Lower leg skin (tissue), 4 donors: ENCODE data around the gene OR8H2. TPM values are rescaled to one million over a fixed set of nuclear protein-coding genes. Genes with fewer than 3 reads are reported as not detected.
"Not testable (repeated sequence)": the region's sequence is repeated elsewhere in the genome, so short reads cannot be mapped to it uniquely, and the experiment has no call there.

Experiments
- DNase-seq, 2 donors: peaks; one replicate each; pipeline ENCODE4 v3.0.0-alpha.2; 2019; ENCODE audit warnings: low spot score in 2 of 2
- H3K4me3 ChIP-seq: fragments of 200-600 bp; sonication (generic); 2 replicates; pipeline ENCODE4 v1.5.1; 2017; ENCODE audit warnings: mild to moderate bottlenecking, low read depth; ENCODE audit not compliant: poor library complexity, severe bottlenecking
- POLR2A ChIP-seq, 2 donors: fragments of 450-650 bp; IDR thresholded peaks; one replicate each; pipeline ENCODE4 v1.6.1; 2016 to 2017; ENCODE audit warnings: antibody characterized with exemption in 2 of 2, mild to moderate bottlenecking in 1 of 2, moderate library complexity in 1 of 2
- WGBS, 2 donors: methylation state at CpG; one replicate each; pipeline ENCODE4 v1.1.5; 2018; 5-methylcytosine and 5-hydroxymethylcytosine counted together
- intact Hi-C: fragments of 100-400 bp; cut with DNase I; formaldehyde crosslinking; loops from one replicate; pipeline ENCODE4 v1.15.0; 2023; ENCODE audit warnings: low total_unique reads
- total RNA-seq, 4 donors: library from RNA; depleted of rRNA; stranded (reverse); fragments of >200 nt; gene quantifications; one replicate each; pipeline ENCODE4 v1.1.0, GENCODE V29; 2016
- TF ChIP-seq, protein P1 (sequence below), 3 donors: fragments of 450-650 bp; IDR thresholded peaks; one replicate each; pipeline ENCODE4 v1.5.1; 2016; ENCODE audit warnings: antibody characterized with exemption in 3 of 3, mild to moderate bottlenecking in 3 of 3, moderate library complexity in 2 of 3

OR8H2 gene, protein sequence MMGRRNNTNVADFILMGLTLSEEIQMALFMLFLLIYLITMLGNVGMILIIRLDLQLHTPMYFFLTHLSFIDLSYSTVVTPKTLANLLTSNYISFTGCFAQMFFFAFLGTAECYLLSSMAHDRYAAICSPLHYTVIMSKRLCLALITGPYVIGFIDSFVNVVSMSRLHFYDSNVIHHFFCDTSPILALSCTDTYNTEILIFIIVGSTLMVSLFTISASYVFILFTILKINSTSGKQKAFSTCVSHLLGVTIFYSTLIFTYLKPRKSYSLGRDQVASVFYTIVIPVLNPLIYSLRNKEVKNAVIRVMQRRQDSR
- total RNA-seq, result not detected

DNA sequence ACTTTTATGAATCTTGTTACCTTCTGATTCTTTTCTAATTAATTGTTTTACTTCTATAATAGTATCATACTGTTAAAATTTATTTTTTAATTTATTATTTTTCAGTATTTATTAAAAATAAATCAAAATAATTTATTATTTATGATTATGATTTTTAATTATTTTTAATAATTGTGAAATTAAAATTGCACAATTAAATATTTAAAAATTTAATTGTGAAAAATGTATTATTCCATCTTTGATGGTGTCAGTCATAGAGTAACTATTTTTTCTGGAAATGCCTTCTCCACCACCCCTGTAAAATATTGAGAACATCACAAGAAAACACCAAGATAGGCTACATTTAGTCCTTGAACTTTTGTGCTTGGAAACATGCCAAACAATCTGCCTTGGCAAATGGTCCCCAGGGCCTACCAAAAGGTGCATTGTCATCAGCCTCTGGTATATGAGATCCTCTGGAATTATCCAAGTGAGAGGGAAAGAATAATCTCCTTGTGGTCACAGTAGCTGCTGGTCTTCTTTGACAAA lies at the start of gene OR8H2:
Gene OR8H2 (plus strand): TSS at position 478 of the 528 bp plus-strand sequence. CDS start 1,356 bp downstream, outside the sequence.
- TF ChIP-seq POLR2A (IDR thresholded peaks at IDR 0.05), result no peak
- TF ChIP-seq, protein P1, sequence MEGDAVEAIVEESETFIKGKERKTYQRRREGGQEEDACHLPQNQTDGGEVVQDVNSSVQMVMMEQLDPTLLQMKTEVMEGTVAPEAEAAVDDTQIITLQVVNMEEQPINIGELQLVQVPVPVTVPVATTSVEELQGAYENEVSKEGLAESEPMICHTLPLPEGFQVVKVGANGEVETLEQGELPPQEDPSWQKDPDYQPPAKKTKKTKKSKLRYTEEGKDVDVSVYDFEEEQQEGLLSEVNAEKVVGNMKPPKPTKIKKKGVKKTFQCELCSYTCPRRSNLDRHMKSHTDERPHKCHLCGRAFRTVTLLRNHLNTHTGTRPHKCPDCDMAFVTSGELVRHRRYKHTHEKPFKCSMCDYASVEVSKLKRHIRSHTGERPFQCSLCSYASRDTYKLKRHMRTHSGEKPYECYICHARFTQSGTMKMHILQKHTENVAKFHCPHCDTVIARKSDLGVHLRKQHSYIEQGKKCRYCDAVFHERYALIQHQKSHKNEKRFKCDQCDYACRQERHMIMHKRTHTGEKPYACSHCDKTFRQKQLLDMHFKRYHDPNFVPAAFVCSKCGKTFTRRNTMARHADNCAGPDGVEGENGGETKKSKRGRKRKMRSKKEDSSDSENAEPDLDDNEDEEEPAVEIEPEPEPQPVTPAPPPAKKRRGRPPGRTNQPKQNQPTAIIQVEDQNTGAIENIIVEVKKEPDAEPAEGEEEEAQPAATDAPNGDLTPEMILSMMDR (IDR thresholded peaks at IDR 0.05), result no peak
- no peak within 1 kb of the TSS for H3K4me3 ChIP-seq
- intact Hi-C loops, result no loop called here
- DNase-seq, result no peak

DNA sequence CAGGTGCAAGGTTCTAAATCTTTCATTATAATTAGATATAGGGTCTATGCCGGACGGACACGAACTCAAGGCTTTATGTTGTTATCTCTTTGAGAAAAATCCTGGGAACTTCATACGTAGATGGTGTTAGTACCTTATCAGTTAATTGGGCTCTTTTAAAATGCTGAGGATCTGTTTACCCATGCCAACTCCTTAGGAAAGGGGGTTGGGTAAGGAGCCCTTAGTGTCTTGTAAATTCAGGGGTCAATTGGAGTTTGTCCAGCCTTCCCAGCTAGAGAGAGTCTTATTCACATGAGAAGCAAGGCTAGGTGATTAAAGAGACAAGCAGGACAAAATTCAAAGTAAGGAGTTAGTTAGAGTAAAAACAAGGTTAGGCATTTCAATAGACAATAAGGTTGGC lies 47.1 kb upstream of the OR8H2 start:
- WGBS, 2 donors, result 42 to 49% methylated on average over 4 of the region's 4 CpGs
- intact Hi-C loops, H3K4me3 ChIP-seq, DNase-seq: not testable (repeated sequence)

DNA sequence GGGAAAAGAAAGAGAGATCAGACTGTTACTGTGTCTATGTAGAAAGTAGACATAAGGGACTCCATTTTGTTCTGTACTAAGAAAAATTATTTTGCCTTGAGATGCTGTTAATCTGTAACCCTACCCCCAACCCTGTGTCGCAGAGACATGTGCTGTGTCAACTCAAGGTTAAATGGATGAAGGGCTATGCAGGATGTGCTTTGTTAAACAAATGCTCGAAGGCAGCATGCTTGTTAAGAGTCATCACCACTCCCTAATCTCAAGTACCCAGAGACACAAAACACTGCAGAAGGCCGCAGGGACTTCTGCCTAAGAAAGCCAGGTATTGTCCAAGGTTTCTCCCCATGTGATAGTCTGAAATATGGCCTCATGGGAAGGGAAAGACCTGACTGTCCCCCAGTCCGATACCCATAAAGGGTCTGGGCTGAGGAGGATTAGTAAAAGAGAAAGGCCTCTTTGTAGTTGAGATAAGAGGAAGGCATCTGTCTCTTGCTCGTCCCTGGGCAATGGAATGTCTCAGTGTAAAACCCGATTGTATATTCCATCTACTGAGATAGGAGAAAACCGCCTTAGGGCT lies 45.7 kb upstream of the OR8H2 start:
- H3K4me3 ChIP-seq, intact Hi-C loops, DNase-seq: not testable (repeated sequence)
- 32 to 36% methylated on average over 7 of the region's 7 CpGs for WGBS, 2 donors

DNA sequence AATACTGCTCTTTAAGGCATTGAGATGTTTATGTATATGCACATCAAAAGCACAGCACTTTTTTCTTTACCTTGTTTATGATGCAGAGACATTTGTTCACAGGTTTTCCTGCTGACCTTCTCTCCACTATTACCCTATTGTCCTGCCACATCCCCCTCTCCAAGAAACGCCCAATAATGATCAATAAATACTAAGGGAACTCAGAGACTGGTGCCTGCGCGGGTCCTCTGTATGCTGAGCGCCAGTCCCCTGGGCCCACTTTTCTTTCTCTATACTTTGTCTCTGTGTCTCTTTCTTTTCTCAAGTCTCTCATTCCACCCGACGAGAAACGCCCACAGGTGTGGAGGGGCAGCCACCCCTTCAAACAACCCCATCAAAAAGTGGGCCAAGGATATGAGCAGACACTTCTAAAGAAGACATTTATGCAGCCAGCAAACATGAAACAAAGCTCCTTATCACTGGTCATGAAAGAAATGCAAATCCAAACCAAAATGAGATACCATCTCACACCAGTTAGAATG lies 45.2 kb upstream of the OR8H2 start:
- DNase-seq, H3K4me3 ChIP-seq, intact Hi-C loops: not testable (repeated sequence)
- 62 to 66% methylated on average over 7 of the region's 7 CpGs for WGBS, 2 donors

DNA sequence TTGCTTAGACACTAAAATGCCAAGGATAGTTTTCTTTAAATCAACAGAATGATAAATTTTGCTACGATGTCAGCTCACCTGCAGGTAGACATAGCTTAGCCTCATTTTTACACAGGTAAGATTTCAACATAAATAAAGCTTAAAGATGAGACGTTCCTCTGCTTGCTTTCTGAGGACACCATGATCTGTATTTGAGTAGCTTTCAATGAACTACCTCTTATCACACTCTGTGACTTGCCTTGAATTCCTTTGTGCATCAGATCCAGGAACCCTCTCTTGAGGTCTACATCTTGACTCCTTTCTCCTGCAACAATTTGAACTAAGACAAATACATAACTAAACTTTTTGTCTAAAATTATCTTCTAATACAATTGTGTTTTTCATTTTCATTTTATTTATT lies 36.5 kb upstream of the OR8H2 start:
- DNase-seq, result no peak
- WGBS, 2 donors, result 38 to 57% methylated on average over 2 of the region's 2 CpGs
- intact Hi-C loops, result no loop called here
- H3K4me3 ChIP-seq, result no peak overlapping the region
- TF ChIP-seq, protein P1 (IDR thresholded peaks at IDR 0.05), result no peak
- TF ChIP-seq POLR2A (IDR thresholded peaks at IDR 0.05), result no peak

DNA sequence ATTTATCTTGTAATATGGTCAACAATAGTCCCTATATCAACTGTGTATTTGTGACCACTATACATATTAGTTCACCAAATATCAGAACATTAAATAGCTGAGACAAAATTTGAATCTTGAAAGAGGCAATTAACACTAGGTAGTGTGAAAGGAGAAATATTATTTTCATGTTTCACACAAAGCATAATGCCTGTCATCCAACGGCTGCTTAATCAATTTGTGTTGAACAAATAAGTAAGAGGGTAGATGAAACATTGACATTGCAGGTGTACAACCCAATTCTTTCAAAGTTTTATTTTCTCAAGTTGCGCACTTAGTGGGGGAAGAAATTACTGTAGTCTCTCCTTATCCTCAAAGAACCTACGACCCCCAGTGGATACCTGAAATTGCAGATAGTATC lies 13.8 kb upstream of the OR8H2 start:
- no peak for TF ChIP-seq POLR2A (IDR thresholded peaks at IDR 0.05)
- TF ChIP-seq, protein P1 (IDR thresholded peaks at IDR 0.05), result no peak
- no peak for DNase-seq
- intact Hi-C loops, result no loop called here
- H3K4me3 ChIP-seq, result no peak overlapping the region
- 69 to 91% methylated on average over 3 of the region's 3 CpGs for WGBS, 2 donors

DNA sequence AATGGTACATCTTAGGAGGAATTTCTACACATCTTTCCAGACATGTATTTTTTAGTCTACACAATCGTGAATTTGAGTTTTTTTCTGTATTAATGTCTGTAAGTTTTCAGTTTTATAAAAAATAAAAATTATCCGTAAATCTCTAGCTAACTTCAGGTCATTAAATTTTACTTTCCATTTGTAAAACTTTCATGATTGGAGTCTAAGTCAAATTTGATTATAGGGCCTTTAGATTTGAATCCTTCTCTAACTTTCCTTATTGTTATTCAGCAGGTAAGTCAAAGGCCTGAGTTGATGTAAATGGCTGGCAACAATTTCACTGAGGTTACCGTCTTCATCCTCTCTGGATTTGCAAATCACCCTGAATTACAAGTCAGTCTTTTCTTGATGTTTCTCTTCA lies 10.5 kb upstream of the OR8H2 start, which contains the start of gene OR8I2:
Gene OR8I2 (plus strand): TSS at position 301 of the 400 bp plus-strand sequence. CDS start 0 bp downstream, at position 301.
- WGBS, 2 donors, result 60 to 68% methylated on average over 3 of the region's 3 CpGs
- no peak for DNase-seq
- intact Hi-C loops, result no loop called here
- TF ChIP-seq, protein P1 (IDR thresholded peaks at IDR 0.05), result no peak
- TF ChIP-seq POLR2A (IDR thresholded peaks at IDR 0.05), result no peak
- no peak within 1 kb of the TSS for H3K4me3 ChIP-seq
